Neural progenitor cell (in vitro differentiated cells): Measurements from ENCODE around the gene TECTA. TPM values are rescaled to one million over a fixed set of nuclear protein-coding genes. Genes with fewer than 3 reads are reported as not detected.

Source experiments
- DNase-seq: peaks from one replicate; pipeline ENCODE4 v3.0.0-alpha.2; 2016; ENCODE audit warnings: low spot score
- H2AFZ ChIP-seq: fragments of 200-600 bp; sonication (generic); replicated peaks from 2 replicates; pipeline ENCODE4 v1.6.1; 2016; ENCODE audit warnings: antibody characterized with exemption
- H3F3A ChIP-seq: fragments of 200-600 bp; sonication (generic); 2 replicates; pipeline ENCODE4 v1.6.1; 2016; ENCODE audit warnings: antibody characterized with exemption, low read depth
- H3K27ac ChIP-seq: fragments of 200-600 bp; sonication (generic); 2 replicates; pipeline ENCODE4 v1.5.1; 2016; ENCODE audit warnings: mild to moderate bottlenecking
- H3K27me3 ChIP-seq: fragments of 200-600 bp; sonication (generic); 2 replicates; pipeline ENCODE4 v1.6.1; 2016; ENCODE audit warnings: mild to moderate bottlenecking, moderate library complexity
- H3K36me3 ChIP-seq: fragments of 200-600 bp; sonication (generic); 2 replicates; pipeline ENCODE4 v1.5.1; 2016
- H3K4me1 ChIP-seq: fragments of 200-600 bp; sonication (generic); 2 replicates; pipeline ENCODE4 v1.6.1; 2016; ENCODE audit warnings: mixed run types
- H3K4me2 ChIP-seq: fragments of 200-600 bp; sonication (generic); 2 replicates; pipeline ENCODE4 v1.6.1; 2016
- H3K4me3 ChIP-seq: fragments of 200-600 bp; sonication (generic); 2 replicates; pipeline ENCODE4 v1.5.1; 2016
- H3K79me2 ChIP-seq: fragments of 200-600 bp; sonication (generic); 2 replicates; pipeline ENCODE4 v1.6.1; 2016; ENCODE audit warnings: low read depth
- H3K9ac ChIP-seq: fragments of 200-600 bp; sonication (generic); 2 replicates; pipeline ENCODE4 v1.6.1; 2016
- H3K9me3 ChIP-seq: fragments of 200-600 bp; sonication (generic); 2 replicates; pipeline ENCODE4 v1.5.1; 2016; ENCODE audit warnings: low read depth
- H4K20me1 ChIP-seq: fragments of 200-600 bp; sonication (generic); 2 replicates; pipeline ENCODE4 v1.6.1; 2016; ENCODE audit warnings: low read depth
- H3K27ac Mint-ChIP-seq: 3 replicates; pipeline ENCODE4 v1.8.0; 2021; ENCODE audit warnings: mixed read lengths
- H3K27me3 Mint-ChIP-seq: 2 replicates; pipeline ENCODE4 v1.8.0; 2022; ENCODE audit warnings: low read depth, mild to moderate bottlenecking, inconsistent platforms, moderate library complexity, mixed read lengths; ENCODE audit not compliant: insufficient read depth
- H3K36me3 Mint-ChIP-seq: 3 replicates; pipeline ENCODE4 v1.8.0; 2021; ENCODE audit warnings: mixed read lengths
- H3K4me1 Mint-ChIP-seq: 3 replicates; pipeline ENCODE4 v1.8.0; 2021; ENCODE audit warnings: mixed read lengths
- H3K4me3 Mint-ChIP-seq: 3 replicates; pipeline ENCODE4 v1.8.0; 2021; ENCODE audit warnings: mild to moderate bottlenecking, moderate library complexity, mixed read lengths
- H3K9me3 Mint-ChIP-seq: 3 replicates; pipeline ENCODE4 v1.8.0; 2020; ENCODE audit warnings: mixed read lengths
- CTCF ChIP-seq: fragments of 200-600 bp; sonication (generic); IDR thresholded peaks from 2 replicates; pipeline ENCODE4 v1.5.1; 2017; ENCODE audit warnings: antibody characterized with exemption, mild to moderate bottlenecking
- EZH2 ChIP-seq: fragments of 200-600 bp; sonication (generic); IDR thresholded peaks from 2 replicates; pipeline ENCODE4 v1.6.1; 2017; ENCODE audit warnings: antibody characterized with exemption, mild to moderate bottlenecking, moderate library complexity
- EZH2phosphoT487 ChIP-seq: fragments of 200-600 bp; sonication (generic); IDR thresholded peaks from 2 replicates; pipeline ENCODE4 v1.6.1; 2017; ENCODE audit warnings: antibody characterized with exemption
- total RNA-seq: library from RNA; depleted of rRNA; stranded (reverse); fragments of >200 nt; gene quantifications from 2 replicates; pipeline ENCODE4 v1.2.3, GENCODE V29; 2015; ENCODE audit warnings: low replicate concordance

TECTA gene
- total RNA-seq, 1 donor from 2014 or later: 0.84 TPM

- H3K4me3 Mint-ChIP-seq: no peak overlapping the region
- Histone ChIP-seq H3K9ac (no peak overlapping the region), H3K4me3 (no peak overlapping the region), H3K9me3 (no peaks in the 10 kb centered on the region), H3K27ac (no peak overlapping the region), H3K79me2 (no peaks in the 10 kb centered on the region), H3K4me1 (no peaks in the 10 kb centered on the region), H3K27me3 (no peaks in the 10 kb centered on the region), H3F3A (no peaks in the 10 kb centered on the region), H3K4me2 (no peak overlapping the region), H2AFZ (no peak overlapping the region), H3K36me3 (no peaks in the 10 kb centered on the region), H4K20me1 (no peaks in the 10 kb centered on the region)
- no peaks in the 10 kb centered on the region for H3K9me3 Mint-ChIP-seq
- TF ChIP-seq EZH2: no peak
- TF ChIP-seq EZH2phosphoT487: no peak
- TF ChIP-seq CTCF: no peak
- peaks cover 3% of the 10 kb centered on the region for H3K36me3 Mint-ChIP-seq
- H3K27ac Mint-ChIP-seq: no peak overlapping the region
- peaks cover 3% of the 10 kb centered on the region for H3K27me3 Mint-ChIP-seq
- peaks cover 15% of the 10 kb centered on the region for H3K4me1 Mint-ChIP-seq
- DNase-seq: no peak
Measured at GRCh38 chr11:121149116-121149515, 48.1 kb downstream of the TECTA start.

GRCh38 chr11:121151207-121151688 lies 50.2 kb downstream of the TECTA start:
- no peaks in the 10 kb centered on the region for H3K27me3 Mint-ChIP-seq
- H3K4me3 Mint-ChIP-seq: no peak overlapping the region

GRCh38 chr11:121152764-121153163 lies 51.7 kb downstream of the TECTA start:
- Histone ChIP-seq H2AFZ (no peak overlapping the region), H3K9me3 (no peaks in the 10 kb centered on the region), H3K9ac (no peak overlapping the region), H3K4me1 (no peaks in the 10 kb centered on the region), H3K4me3 (no peak overlapping the region), H3K27me3 (no peaks in the 10 kb centered on the region), H3K27ac (no peak overlapping the region), H3K4me2 (no peak overlapping the region), H4K20me1 (no peaks in the 10 kb centered on the region), H3K79me2 (no peaks in the 10 kb centered on the region), H3K36me3 (no peaks in the 10 kb centered on the region), H3F3A (no peaks in the 10 kb centered on the region)
- Mint-ChIP-seq H3K27me3 (no peaks in the 10 kb centered on the region), H3K36me3 (peaks cover 3% of the 10 kb centered on the region), H3K4me3 (no peak overlapping the region), H3K27ac (no peak overlapping the region), H3K4me1 (no peaks in the 10 kb centered on the region), H3K9me3 (no peaks in the 10 kb centered on the region)
- TF ChIP-seq EZH2: no peak
- TF ChIP-seq CTCF: no peak
- no peak for TF ChIP-seq EZH2phosphoT487
- DNase-seq: no peak

More at GRCh38 chr11:121151207-121151688, 50.2 kb downstream of the TECTA start:
- H2AFZ ChIP-seq: no peak overlapping the region
- no peak overlapping the region for H3K9ac ChIP-seq
- H3K9me3 ChIP-seq: no peaks in the 10 kb centered on the region
- H3K4me1 Mint-ChIP-seq: peaks cover 7% of the 10 kb centered on the region
- no peak overlapping the region for H3K27ac ChIP-seq
- no peak overlapping the region for H3K4me2 ChIP-seq
- peaks cover 3% of the 10 kb centered on the region for H3K36me3 Mint-ChIP-seq
- no peak overlapping the region for H3K4me3 ChIP-seq
- H4K20me1 ChIP-seq: no peaks in the 10 kb centered on the region
- DNase-seq: no peak
- H3K27me3 ChIP-seq: no peaks in the 10 kb centered on the region
- no peaks in the 10 kb centered on the region for H3K36me3 ChIP-seq
- no peak overlapping the region for H3K27ac Mint-ChIP-seq
- H3K4me1 ChIP-seq: no peaks in the 10 kb centered on the region
- no peak for TF ChIP-seq EZH2phosphoT487
- no peak for TF ChIP-seq CTCF
- TF ChIP-seq EZH2: no peak
- H3F3A ChIP-seq: no peaks in the 10 kb centered on the region
- no peaks in the 10 kb centered on the region for H3K9me3 Mint-ChIP-seq
- no peaks in the 10 kb centered on the region for H3K79me2 ChIP-seq
